GM13976 (cell line): ENCODE measurements around the gene ERG28.

Experiments used
- DNase-seq: peaks from one replicate; pipeline ENCODE4 v3.0.0; 2012; ENCODE audit warnings: low spot score
- CTCF ChIP-seq: IDR thresholded peaks from 2 replicates; pipeline ENCODE4 v1.5.1; 2012; ENCODE audit warnings: borderline replicate concordance, mild to moderate bottlenecking; ENCODE audit not compliant: insufficient read depth; ENCODE audit errors: extremely low read depth, missing control alignments, control extremely low read depth
- in situ Hi-C: fragments of 300-500 bp; cut with MboI; formaldehyde crosslinking; loops from one replicate; pipeline ENCODE4 v1.12.0; 2022; ENCODE audit warnings: low sequenced_read_pairs, mixed read lengths, inconsistent platforms; ENCODE audit not compliant: unreplicated experiment

ERG28 gene

GRCh38 chr14:75660238-75660629 lies 442 bp downstream of the ERG28 start:
- no peak for DNase-seq
- in situ Hi-C loops: no loop called here
- TF ChIP-seq CTCF: no peak

- no peak for TF ChIP-seq CTCF
- in situ Hi-C loops: no loop called here
Measured at GRCh38 chr14:75658957-75659356, 1.7 kb downstream of the ERG28 start.

GRCh38 chr14:75657331-75657730 lies 3.3 kb downstream of the ERG28 start:
- no peak for TF ChIP-seq CTCF
- no peak for DNase-seq
- in situ Hi-C loops: no loop called here

More at GRCh38 chr14:75658957-75659356, 1.7 kb downstream of the ERG28 start:
- DNase-seq: no peak

- DNase-seq: no peak
- in situ Hi-C loops: no loop called here
- TF ChIP-seq CTCF: no peak
Measured at GRCh38 chr14:75655235-75655634, 5.4 kb downstream of the ERG28 start.

- peak; percentile 89 for TF ChIP-seq CTCF
- in situ Hi-C loops: loop anchor here (5.0 kb wide), 1 partner anchor 77 kb away; the partner anchor contains the start of gene FLVCR2
Measured at GRCh38 chr14:75654127-75654732, 6.4 kb downstream of the ERG28 start.

GRCh38 chr14:75653563-75653962 lies 7.1 kb downstream of the ERG28 start:
- DNase-seq: no peak
- in situ Hi-C loops: loop anchor here (5.0 kb wide), 1 partner anchor 76 kb away; the partner anchor contains the start of gene FLVCR2
- TF ChIP-seq CTCF: no peak

More at GRCh38 chr14:75654127-75654732, 6.4 kb downstream of the ERG28 start:
- peak; percentile 78 for DNase-seq
